ENCODE results near the gene LRRC1.

The LRRC1 gene

GRCh38 chr6:53961679-53962370, 167.0 kb downstream of the LRRC1 start:
- Mint-ChIP-seq H3K9me3 (no peaks in the 10 kb centered on the region), H3K36me3 (ENCODE audit: low read depth) (no peaks in the 10 kb centered on the region), H3K27me3 (ENCODE audit: low read depth) (no peaks in the 10 kb centered on the region), H3K4me3 (no peak overlapping the region), H3K4me1 (peaks cover 11% of the 10 kb centered on the region), H3K27ac (peak overlapping the region in 2 of 3 experiments; percentile 17 to 50)
- TF ChIP-seq, protein P1, sequence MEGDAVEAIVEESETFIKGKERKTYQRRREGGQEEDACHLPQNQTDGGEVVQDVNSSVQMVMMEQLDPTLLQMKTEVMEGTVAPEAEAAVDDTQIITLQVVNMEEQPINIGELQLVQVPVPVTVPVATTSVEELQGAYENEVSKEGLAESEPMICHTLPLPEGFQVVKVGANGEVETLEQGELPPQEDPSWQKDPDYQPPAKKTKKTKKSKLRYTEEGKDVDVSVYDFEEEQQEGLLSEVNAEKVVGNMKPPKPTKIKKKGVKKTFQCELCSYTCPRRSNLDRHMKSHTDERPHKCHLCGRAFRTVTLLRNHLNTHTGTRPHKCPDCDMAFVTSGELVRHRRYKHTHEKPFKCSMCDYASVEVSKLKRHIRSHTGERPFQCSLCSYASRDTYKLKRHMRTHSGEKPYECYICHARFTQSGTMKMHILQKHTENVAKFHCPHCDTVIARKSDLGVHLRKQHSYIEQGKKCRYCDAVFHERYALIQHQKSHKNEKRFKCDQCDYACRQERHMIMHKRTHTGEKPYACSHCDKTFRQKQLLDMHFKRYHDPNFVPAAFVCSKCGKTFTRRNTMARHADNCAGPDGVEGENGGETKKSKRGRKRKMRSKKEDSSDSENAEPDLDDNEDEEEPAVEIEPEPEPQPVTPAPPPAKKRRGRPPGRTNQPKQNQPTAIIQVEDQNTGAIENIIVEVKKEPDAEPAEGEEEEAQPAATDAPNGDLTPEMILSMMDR (IDR thresholded peaks at IDR 0.05; ENCODE audit: unreplicated experiment in 3 of 3) = no peak

GRCh38 chr6:53962646-53963045, 167.8 kb downstream of the LRRC1 start:
- H3K27me3 Mint-ChIP-seq (ENCODE audit: low read depth) = no peaks in the 10 kb centered on the region
- H3K27ac Mint-ChIP-seq = peak overlapping the region in 2 of 3 experiments; percentile 33 to 50
- no peaks in the 10 kb centered on the region for H3K36me3 Mint-ChIP-seq (ENCODE audit: low read depth)
- no peak overlapping the region for H3K4me3 Mint-ChIP-seq
- TF ChIP-seq, protein P1 (IDR thresholded peaks at IDR 0.05; ENCODE audit: unreplicated experiment in 3 of 3) = no peak
- H3K9me3 Mint-ChIP-seq = no peaks in the 10 kb centered on the region
- peaks cover 11% of the 10 kb centered on the region for H3K4me1 Mint-ChIP-seq

DNA sequence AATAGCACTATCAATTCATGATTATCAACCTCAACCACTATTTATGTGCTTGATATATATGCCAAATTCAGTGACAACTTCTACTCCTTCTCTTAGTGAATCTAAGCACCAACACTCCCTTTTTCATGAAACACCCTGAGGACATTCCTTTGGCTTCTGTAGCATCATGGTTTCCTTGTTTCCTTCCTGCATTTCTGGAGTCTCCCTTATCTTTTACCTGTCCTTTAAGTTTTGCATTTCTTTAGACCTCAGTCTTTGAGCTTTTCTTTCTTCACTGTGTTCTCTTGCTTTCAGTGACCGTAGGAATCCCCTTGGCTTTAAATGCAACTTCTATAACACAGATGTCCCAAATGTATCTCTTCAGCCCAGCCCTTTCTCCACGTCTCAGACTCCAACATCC, 172.6 kb downstream of the LRRC1 start:
- TF ChIP-seq, protein P1 (IDR thresholded peaks at IDR 0.05; ENCODE audit: unreplicated experiment in 3 of 3) = no peak
- no peaks in the 10 kb centered on the region for H3K36me3 Mint-ChIP-seq (ENCODE audit: low read depth)
- H3K4me1 Mint-ChIP-seq = peaks cover 5% of the 10 kb centered on the region
- no peak overlapping the region for H3K27ac Mint-ChIP-seq
- no peak overlapping the region for H3K4me3 Mint-ChIP-seq
- no peaks in the 10 kb centered on the region for H3K27me3 Mint-ChIP-seq (ENCODE audit: low read depth)
- H3K9me3 Mint-ChIP-seq = no peaks in the 10 kb centered on the region
